ENCODE data around the gene PUS1. TPM values are rescaled to one million over a fixed set of nuclear protein-coding genes. Genes with fewer than 3 reads are reported as not detected.

The PUS1 gene
- total RNA-seq, 1 donor from 2014 or later: 22.7 TPM

GRCh38 chr12:131904346-131904745 is 24.7 kb upstream of the PUS1 start:
- intact Hi-C loops (cut with DNase I): no loop called here
- H3K4me3 ChIP-seq: no peak overlapping the region
- no peak overlapping the region for H3K27ac ChIP-seq
- no peak for TF ChIP-seq CTCF (IDR thresholded peaks at IDR 0.05)
- H3K27me3 ChIP-seq: no peaks in the 10 kb centered on the region
- peaks cover 0 to 15% of the 10 kb centered on the region in 2 donors for H3K4me1 ChIP-seq
- H3K36me3 ChIP-seq: peaks cover 28 to 30% of the 10 kb centered on the region in 2 donors
- DNase-seq (ENCODE audit: low spot score in 2 of 2): no peak
- no peaks in the 10 kb centered on the region for H3K9me3 ChIP-seq

GRCh38 chr12:131905081-131905629 is 23.9 kb upstream of the PUS1 start:
- Histone ChIP-seq H3K4me3 (no peak overlapping the region), H3K9me3 (no peaks in the 10 kb centered on the region), H3K36me3 (peaks cover 36 to 38% of the 10 kb centered on the region in 2 donors), H3K27ac (no peak overlapping the region), H3K27me3 (no peaks in the 10 kb centered on the region), H3K4me1 (peaks cover 0 to 15% of the 10 kb centered on the region in 2 donors)
- intact Hi-C loops (cut with DNase I): no loop called here
- DNase-seq (ENCODE audit: low spot score in 2 of 2): no peak
- TF ChIP-seq CTCF (IDR thresholded peaks at IDR 0.05): no peak

GRCh38 chr12:131905630-131906091 is 23.4 kb upstream of the PUS1 start:
- H3K36me3 ChIP-seq: peaks cover 42 to 44% of the 10 kb centered on the region in 2 donors
- H3K4me1 ChIP-seq: peaks cover 0 to 12% of the 10 kb centered on the region in 2 donors
- no peak overlapping the region for H3K4me3 ChIP-seq
- intact Hi-C loops (cut with DNase I): no loop called here
- H3K27me3 ChIP-seq: no peaks in the 10 kb centered on the region
- H3K27ac ChIP-seq: no peak overlapping the region
- no peaks in the 10 kb centered on the region for H3K9me3 ChIP-seq
- DNase-seq (ENCODE audit: low spot score in 2 of 2): no peak
- no peak for TF ChIP-seq CTCF (IDR thresholded peaks at IDR 0.05)

GRCh38 chr12:131907379-131908091 is 21.5 kb upstream of the PUS1 start:
- Histone ChIP-seq H3K36me3 (peaks cover 60% of the 10 kb centered on the region in 2 donors), H3K27me3 (no peaks in the 10 kb centered on the region), H3K9me3 (no peaks in the 10 kb centered on the region), H3K27ac (no peak overlapping the region), H3K4me3 (no peak overlapping the region), H3K4me1 (peaks cover 4 to 9% of the 10 kb centered on the region in 2 donors)
- no peak for DNase-seq (ENCODE audit: low spot score in 2 of 2)
- no peak for TF ChIP-seq CTCF (IDR thresholded peaks at IDR 0.05)
- intact Hi-C loops (cut with DNase I): no loop called here

GRCh38 chr12:131908092-131909080 is 20.7 kb upstream of the PUS1 start:
- Histone ChIP-seq H3K27ac (no peak overlapping the region), H3K27me3 (no peaks in the 10 kb centered on the region), H3K4me3 (no peak overlapping the region), H3K36me3 (peaks cover 66 to 68% of the 10 kb centered on the region in 2 donors), H3K9me3 (no peaks in the 10 kb centered on the region), H3K4me1 (peaks cover 4 to 10% of the 10 kb centered on the region in 2 donors)
- no peak for TF ChIP-seq CTCF (IDR thresholded peaks at IDR 0.05)
- DNase-seq (ENCODE audit: low spot score in 2 of 2): no peak
- intact Hi-C loops (cut with DNase I): no loop called here

All from ascending aorta (tissue), 2 donors.